SKM-1 treated with dmso at 0.1 percent for 144 hours (cell line): ENCODE results near the gene SLC9A6.
A peak's percentile ranks its signal among the peaks of the same experiment; 100 is the strongest.
"Not testable (repeated sequence)": the region's sequence is repeated elsewhere in the genome, so short reads cannot be mapped to it uniquely, and the experiment has no call there.

ENCODE experiments used
- DNase-seq: peaks from one replicate; lab custom pipeline; 2025; ENCODE audit not compliant: unreplicated experiment; lab: John Stamatoyannopoulos, UW

The SLC9A6 gene

GRCh38 chrX:136061286-136061685 is 76.1 kb downstream of the SLC9A6 start:
- DNase-seq: no peak

- DNase-seq: no peak
Measured at GRCh38 chrX:136061696-136062095, 76.5 kb downstream of the SLC9A6 start.

- DNase-seq: peak; percentile 59
Measured at GRCh38 chrX:136063340-136064079, 78.3 kb downstream of the SLC9A6 start.

DNA sequence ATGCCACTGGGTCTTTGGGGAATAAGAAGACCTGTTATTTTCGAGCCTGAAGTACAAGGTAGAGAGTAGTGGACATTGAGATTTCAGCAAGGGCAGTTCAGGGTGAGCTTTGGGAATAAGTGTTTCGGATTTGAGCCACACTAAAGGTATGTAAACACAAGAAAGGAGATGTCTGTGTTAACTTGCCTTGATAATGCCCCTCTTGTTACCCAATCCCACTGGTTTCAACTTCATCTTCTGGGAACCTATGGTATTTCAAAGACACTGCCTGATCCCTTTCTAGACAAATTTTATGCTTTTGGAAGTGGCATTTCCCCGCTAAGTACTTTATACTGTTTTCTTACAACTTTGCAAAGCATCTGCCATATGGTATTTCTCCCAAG is 79.4 kb downstream of the SLC9A6 start:
- no peak for DNase-seq

GRCh38 chrX:136065044-136065671 is 79.9 kb downstream of the SLC9A6 start:
- peak; percentile 12 for DNase-seq

GRCh38 chrX:136067097-136067496 is 81.9 kb downstream of the SLC9A6 start:
- DNase-seq: no peak

- no peak for DNase-seq
Measured at GRCh38 chrX:136067966-136068365, 82.7 kb downstream of the SLC9A6 start.

DNA sequence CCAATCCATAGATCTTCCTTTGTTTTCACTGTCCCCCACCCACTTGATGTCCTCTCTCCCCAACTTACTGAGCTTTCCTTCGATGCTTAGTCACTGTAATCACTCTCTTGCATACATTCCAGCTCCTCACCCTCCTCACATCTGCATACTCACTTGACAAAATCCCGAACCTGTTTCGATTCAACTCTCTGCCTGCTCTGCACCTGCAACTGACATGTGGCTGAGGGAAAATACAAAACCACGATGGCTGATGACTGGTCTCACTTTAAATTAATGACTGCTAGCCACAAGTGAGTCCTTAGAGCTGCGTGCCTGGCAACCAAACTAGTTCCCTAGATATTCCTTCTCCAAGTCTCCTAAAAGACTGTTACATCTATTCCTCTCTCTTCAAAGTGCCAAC is 91.7 kb downstream of the SLC9A6 start:
- no peak for DNase-seq

DNA sequence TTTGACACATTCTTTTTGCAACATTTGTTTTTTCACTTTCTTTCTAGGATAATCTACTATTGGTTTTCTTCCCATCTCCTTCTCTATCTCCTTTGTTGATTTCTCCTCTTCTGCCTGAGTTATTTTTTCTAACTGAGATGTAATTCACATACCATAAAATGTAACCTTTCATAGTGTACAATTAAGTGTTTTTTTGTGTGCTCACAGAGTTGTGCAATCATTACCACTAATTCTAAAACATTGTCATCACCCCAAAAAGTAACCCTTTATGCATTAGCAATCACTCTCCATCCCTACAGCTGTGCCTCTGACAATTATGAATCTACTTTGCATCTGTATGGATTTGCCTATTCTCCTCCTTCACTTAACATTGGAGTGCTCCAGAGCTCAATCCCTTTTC is 95.5 kb downstream of the SLC9A6 start:
- DNase-seq: no peak

GRCh38 chrX:136086521-136086920 is 101.3 kb downstream of the SLC9A6 start:
- DNase-seq: no peak

DNA sequence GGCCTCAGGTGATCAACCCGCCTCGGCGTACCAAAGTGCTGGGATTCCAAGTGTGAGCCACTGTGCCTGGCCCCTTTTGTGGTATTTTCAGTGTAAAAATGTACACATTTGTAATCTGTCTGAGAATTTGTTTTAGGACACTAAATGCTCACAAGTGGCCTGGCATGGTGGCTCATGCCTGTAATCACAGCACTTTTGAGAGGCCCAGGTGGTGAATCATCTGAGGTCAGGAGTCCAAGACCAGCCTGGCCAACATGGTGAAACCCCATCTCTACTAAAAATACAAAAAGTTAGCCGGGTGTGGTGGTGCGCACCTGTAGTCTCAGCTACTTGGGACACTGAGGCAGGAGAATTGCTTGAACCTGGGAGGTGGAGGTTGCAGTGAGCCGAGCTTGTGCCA is 106.7 kb downstream of the SLC9A6 start:
- not testable (repeated sequence) for DNase-seq

GRCh38 chrX:136094962-136095361 is 109.7 kb downstream of the SLC9A6 start:
- DNase-seq: no peak
